ENCODE measurements around the gene EVX1. TPM values are rescaled to one million over a fixed set of nuclear protein-coding genes. Genes with fewer than 3 reads are reported as not detected.
A peak's percentile ranks its signal among the peaks of the same experiment; 100 is the strongest.

The EVX1 gene
- total RNA-seq, 4 donors from 2014 or later, result not detected

DNA sequence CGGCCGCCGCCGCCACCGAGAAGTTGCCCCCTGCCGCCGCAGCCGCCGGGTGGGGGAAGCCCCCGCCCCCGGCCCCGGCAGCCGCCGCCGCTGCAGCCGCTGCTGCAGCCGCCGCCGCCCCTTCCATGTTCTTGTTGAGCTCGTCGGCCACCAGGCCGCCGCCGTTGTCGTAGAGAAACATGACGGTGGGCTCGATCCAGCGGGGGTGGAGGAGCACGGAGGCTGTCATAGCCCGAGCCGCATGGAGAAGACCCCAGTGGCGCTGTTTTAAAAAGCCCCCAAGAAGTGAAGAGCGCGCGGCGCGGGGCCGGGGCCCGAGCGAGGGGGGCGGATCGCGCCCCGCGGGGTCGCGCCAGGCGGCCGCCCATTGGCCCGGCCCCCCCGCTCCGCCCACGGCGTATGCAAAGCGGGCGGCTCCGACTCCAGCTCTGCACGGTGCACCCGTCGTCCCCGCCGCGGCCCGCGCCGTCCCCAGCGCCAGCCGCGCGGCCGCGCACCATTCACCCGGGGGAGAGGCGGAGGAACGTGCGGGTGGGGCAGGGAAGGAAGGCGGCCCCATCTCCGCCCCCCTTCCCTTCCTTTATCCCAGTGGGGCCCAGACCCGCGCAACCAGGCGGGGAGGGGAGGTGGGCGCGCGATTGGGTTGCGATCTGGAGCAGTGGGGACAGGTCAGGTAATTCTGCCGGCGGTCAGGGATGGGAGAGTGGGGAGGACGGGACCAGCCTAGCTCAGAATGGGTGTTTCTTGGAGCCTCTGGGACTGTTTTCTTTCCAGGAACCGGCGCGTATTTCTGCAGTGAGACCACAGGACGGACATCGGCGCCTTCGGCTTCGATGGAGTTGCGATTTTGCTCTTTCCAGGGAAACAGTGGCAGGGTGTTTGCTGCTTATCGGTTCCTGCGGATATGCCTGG, 42.5 kb upstream of the EVX1 start, which contains the start of gene HOXA13:
HOXA13 (minus strand) TSS at position 243 of the 912 bp plus-strand sequence; CDS start at position 229, 14 bp downstream.
- no peak for DNase-seq
- Histone ChIP-seq H3K36me3 (no peaks in the 10 kb centered on the region), H3K4me1 (peaks cover 26 to 56% (median 34%) of the 10 kb centered on the region in 3 donors), H3K9me3 (no peaks in the 10 kb centered on the region), H3K27me3 (peaks cover 50 to 100% (median 72%) of the 10 kb centered on the region in 4 donors), H3K4me3 (peak within 1 kb of the TSS; percentile 22 to 62 (median 36)), H3K27ac (no peak within 1 kb of the TSS)
- 5 to 12% methylated on average over 11 to 18 of the region's 99 CpGs for whole genome bisulfite sequencing, 2 donors
- intact Hi-C loops (cut with DNase I), result loop anchor here (10.0 kb wide), 1 partner anchor 815 kb away; no protein-coding TSS in a partner anchor
- TF ChIP-seq, protein P1, sequence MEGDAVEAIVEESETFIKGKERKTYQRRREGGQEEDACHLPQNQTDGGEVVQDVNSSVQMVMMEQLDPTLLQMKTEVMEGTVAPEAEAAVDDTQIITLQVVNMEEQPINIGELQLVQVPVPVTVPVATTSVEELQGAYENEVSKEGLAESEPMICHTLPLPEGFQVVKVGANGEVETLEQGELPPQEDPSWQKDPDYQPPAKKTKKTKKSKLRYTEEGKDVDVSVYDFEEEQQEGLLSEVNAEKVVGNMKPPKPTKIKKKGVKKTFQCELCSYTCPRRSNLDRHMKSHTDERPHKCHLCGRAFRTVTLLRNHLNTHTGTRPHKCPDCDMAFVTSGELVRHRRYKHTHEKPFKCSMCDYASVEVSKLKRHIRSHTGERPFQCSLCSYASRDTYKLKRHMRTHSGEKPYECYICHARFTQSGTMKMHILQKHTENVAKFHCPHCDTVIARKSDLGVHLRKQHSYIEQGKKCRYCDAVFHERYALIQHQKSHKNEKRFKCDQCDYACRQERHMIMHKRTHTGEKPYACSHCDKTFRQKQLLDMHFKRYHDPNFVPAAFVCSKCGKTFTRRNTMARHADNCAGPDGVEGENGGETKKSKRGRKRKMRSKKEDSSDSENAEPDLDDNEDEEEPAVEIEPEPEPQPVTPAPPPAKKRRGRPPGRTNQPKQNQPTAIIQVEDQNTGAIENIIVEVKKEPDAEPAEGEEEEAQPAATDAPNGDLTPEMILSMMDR (IDR thresholded peaks at IDR 0.05), result no peak
- TF ChIP-seq POLR2A (IDR thresholded peaks at IDR 0.05), result no peak

DNA sequence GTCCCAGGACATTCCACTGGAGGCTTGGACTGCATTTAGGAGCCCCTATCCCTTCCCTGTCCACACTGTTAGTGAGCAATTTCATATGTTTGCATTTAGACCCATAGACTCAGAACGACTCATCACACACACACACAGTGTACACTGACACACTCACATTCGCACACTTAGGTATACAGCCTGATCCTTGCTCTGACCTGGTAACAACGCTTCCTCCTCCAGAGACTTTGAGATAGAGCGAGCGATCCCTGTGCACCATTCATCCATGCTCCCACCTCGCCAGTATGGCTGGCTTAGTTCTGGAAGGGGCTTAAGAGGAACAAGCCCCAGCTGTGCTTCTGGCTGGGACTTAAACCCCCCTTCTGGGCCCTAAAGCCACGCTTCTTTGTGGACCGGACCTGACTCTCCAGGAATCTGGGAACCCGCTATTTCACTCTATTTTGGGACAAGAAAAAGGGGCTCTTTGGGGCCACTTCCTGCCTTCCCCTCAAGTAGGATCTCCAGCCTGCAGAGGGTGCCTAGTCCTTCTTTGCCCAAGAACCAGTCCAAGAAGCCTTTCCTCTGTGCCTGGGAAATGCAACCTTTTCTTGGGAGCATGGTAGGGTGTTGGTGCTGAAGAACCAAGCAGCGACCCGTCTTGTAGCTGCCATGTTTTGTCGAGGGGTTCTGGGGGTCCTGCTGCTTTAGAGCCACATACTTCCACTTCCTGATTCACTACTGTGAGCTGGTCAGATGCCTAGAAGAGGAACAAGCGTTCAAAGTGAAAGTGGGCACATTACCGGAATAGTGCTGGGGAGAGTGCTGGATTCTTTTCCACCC, 41.6 kb upstream of the EVX1 start:
- H3K27ac ChIP-seq, result no peak overlapping the region
- no peaks in the 10 kb centered on the region for H3K9me3 ChIP-seq
- peaks cover 54 to 100% (median 75%) of the 10 kb centered on the region in 4 donors for H3K27me3 ChIP-seq
- no peak for DNase-seq
- intact Hi-C loops (cut with DNase I), result no loop called here
- H3K36me3 ChIP-seq, result no peaks in the 10 kb centered on the region
- 4 to 8% methylated on average over 8 to 9 of the region's 14 CpGs for WGBS, 2 donors
- peaks cover 31 to 60% (median 34%) of the 10 kb centered on the region in 3 donors for H3K4me1 ChIP-seq
- TF ChIP-seq, protein P1 (IDR thresholded peaks at IDR 0.05), result no peak
- no peak for TF ChIP-seq POLR2A (IDR thresholded peaks at IDR 0.05)
- H3K4me3 ChIP-seq, result peak overlapping the region in 3 of 4 donors; percentile 27 to 62 (median 44)

DNA sequence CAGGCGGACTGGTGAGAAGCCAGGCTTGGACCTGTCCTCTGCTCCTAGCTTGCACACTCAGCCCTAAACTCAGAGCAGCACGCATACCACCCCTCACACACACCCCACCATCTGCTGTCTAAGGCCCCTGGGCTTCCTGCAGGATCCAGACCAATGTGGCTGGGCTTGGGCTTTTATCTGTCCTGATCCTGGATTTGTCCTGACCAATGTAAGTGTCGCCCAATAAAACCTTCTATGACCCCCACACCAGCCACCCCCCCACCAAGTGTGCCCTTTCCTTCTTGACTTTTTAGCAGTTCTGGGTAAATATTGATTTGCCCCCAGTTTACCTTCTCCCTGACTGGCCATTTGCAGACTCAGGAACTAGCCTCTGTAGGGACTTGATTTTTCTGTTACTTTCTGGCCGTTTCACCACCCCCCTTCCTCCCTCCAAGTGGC, 41.0 kb upstream of the EVX1 start:
- TF ChIP-seq, protein P1 (IDR thresholded peaks at IDR 0.05), result no peak
- no peak for TF ChIP-seq POLR2A (IDR thresholded peaks at IDR 0.05)
- H3K4me3 ChIP-seq, result peak overlapping the region in 1 of 4 donors; percentile 62

DNA sequence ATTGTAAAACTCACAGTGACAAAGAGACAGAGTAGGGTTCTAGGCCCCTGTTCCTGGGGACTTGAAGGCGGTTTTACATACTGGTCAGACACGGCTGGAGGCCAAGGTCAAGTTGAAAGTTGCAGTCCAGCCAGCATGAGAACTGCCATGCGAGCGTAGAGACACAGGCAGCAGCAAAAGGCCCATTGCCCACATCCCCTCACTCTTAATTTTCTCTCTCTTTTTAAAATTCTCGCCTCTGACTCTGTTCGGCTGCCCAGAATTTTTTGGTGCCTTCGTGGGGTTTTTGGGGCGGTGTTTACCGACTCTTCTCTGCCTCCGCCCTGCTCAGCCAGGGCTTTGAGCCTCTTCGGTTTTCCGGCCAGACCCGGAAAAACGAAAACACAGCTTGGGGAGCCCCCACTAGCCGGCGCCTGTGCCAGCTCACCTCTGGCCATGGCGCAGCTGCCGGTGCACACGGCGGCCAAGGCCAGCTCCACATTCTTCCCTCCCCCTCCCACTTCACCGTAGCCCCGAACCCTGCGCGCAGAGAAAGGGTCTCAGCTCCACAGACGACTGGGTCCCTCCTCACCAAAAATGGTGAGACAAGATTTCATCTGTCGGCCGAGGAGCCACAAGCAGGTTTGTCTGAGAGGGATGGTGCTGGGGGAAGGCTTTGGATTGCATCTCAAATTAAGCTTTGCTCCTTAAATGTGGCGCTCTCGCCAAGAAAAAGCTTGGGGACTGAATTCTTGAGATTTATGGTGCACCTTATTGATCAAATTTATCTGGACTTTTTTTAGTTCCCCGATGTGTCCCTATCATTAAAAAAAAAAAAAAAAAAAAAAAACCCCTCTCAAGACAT, 40.4 kb upstream of the EVX1 start:
- no peak for DNase-seq
- TF ChIP-seq POLR2A (IDR thresholded peaks at IDR 0.05), result no peak
- TF ChIP-seq, protein P1 (IDR thresholded peaks at IDR 0.05), result no peak
- no peak overlapping the region for H3K4me3 ChIP-seq
- peaks cover 56 to 100% (median 83%) of the 10 kb centered on the region in 4 donors for H3K27me3 ChIP-seq
- no peak overlapping the region for H3K27ac ChIP-seq
- peaks cover 31 to 57% (median 34%) of the 10 kb centered on the region in 3 donors for H3K4me1 ChIP-seq
- no peaks in the 10 kb centered on the region for H3K36me3 ChIP-seq
- H3K9me3 ChIP-seq, result no peaks in the 10 kb centered on the region
- intact Hi-C loops (cut with DNase I), result no loop called here
- 26 to 36% methylated on average over 12 to 15 of the region's 30 CpGs for WGBS, 2 donors

More for the DNA sequence above, 41.0 kb upstream of the EVX1 start:
- Histone ChIP-seq H3K27me3 (peaks cover 56 to 100% (median 79%) of the 10 kb centered on the region in 4 donors), H3K36me3 (no peaks in the 10 kb centered on the region), H3K9me3 (no peaks in the 10 kb centered on the region), H3K4me1 (peaks cover 31 to 57% (median 34%) of the 10 kb centered on the region in 3 donors), H3K27ac (no peak overlapping the region)
- WGBS, 2 donors, result 19 to 21% methylated on average over 3 to 4 of the region's 4 CpGs
- DNase-seq, result no peak
- intact Hi-C loops (cut with DNase I), result no loop called here
